Chondrocyte (in vitro differentiated cells): Measurements from ENCODE around the gene TBL2. TPM values are rescaled to one million over a fixed set of nuclear protein-coding genes. Genes with fewer than 3 reads are reported as not detected.

Experiments used
- DNase-seq: peaks from one replicate; pipeline ENCODE4 v3.0.0; 2021; ENCODE audit warnings: mixed read lengths, low spot score
- H3K27ac Mint-ChIP-seq: one replicate; pipeline ENCODE4 v1.8.0; 2021; ENCODE audit warnings: mild to moderate bottlenecking, moderate library complexity, mixed read lengths; ENCODE audit not compliant: unreplicated experiment
- H3K27me3 Mint-ChIP-seq: 2 replicates; pipeline ENCODE4 v1.8.0; 2021; ENCODE audit warnings: low read depth, mixed read lengths
- H3K36me3 Mint-ChIP-seq: 2 replicates; pipeline ENCODE4 v1.8.0; 2021; ENCODE audit warnings: low read depth, mixed read lengths
- H3K4me1 Mint-ChIP-seq: 2 replicates; pipeline ENCODE4 v1.8.0; 2021; ENCODE audit warnings: low read depth, mild to moderate bottlenecking, mixed read lengths
- H3K4me3 Mint-ChIP-seq: one replicate; pipeline ENCODE4 v1.8.0; 2021; ENCODE audit warnings: mild to moderate bottlenecking, moderate library complexity, mixed read lengths; ENCODE audit not compliant: unreplicated experiment
- H3K9me3 Mint-ChIP-seq: 2 replicates; pipeline ENCODE4 v1.8.0; 2021; ENCODE audit warnings: low read depth, mixed read lengths
- CTCF ChIP-seq: fragments of 200-600 bp; sonication (generic); IDR thresholded peaks from 2 replicates; pipeline ENCODE4 v1.5.0; 2021; ENCODE audit warnings: antibody characterized with exemption, mild to moderate bottlenecking, moderate library complexity
- total RNA-seq: library from RNA; stranded (reverse); gene quantifications from 3 replicates; pipeline ENCODE4 v1.2.1, GENCODE V29; 2021

TBL2 gene
- total RNA-seq, 1 donor from 2014 or later = 50.4 TPM

GRCh38 chr7:73518470-73518869 is 59.9 kb downstream of the TBL2 start:
- TF ChIP-seq CTCF = no peak
- H3K9me3 Mint-ChIP-seq = no peaks in the 10 kb centered on the region
- peaks cover 13% of the 10 kb centered on the region for H3K36me3 Mint-ChIP-seq
- peaks cover 57% of the 10 kb centered on the region for H3K4me1 Mint-ChIP-seq
- peak overlapping the region; percentile 65 for H3K27ac Mint-ChIP-seq
- peak overlapping the region; percentile 86 for H3K4me3 Mint-ChIP-seq
- DNase-seq = peak; percentile 37
- no peaks in the 10 kb centered on the region for H3K27me3 Mint-ChIP-seq

Other genes starting within 250 kb of the TBL2 start
- 2.2 to 4.5 TPM (median 4.3 TPM) in 3 replicates for gene FZD9, start 144.8 kb downstream of the TBL2 start, total RNA-seq
- gene BAZ1B, start 56.3 kb downstream of the TBL2 start, total RNA-seq = 64.9 to 74.9 TPM (median 65.5 TPM) in 3 replicates
- 35.7 to 40.2 TPM (median 39.7 TPM) in 3 replicates for gene BCL7B, start 20.9 kb downstream of the TBL2 start, total RNA-seq
- not detected in 3 replicates for gene MLXIPL, start 45.9 kb upstream of the TBL2 start, total RNA-seq
- gene VPS37D, start 89.3 kb upstream of the TBL2 start, total RNA-seq = 4.9 to 6.6 TPM (median 6.2 TPM) in 3 replicates
- gene DNAJC30, start 104.9 kb upstream of the TBL2 start, total RNA-seq = 9.5 to 15.2 TPM (median 10.2 TPM) in 3 replicates
- 39.2 to 43.4 TPM (median 42.6 TPM) in 3 replicates for gene BUD23, start 105.0 kb upstream of the TBL2 start, total RNA-seq
- gene STX1A, start 141.1 kb upstream of the TBL2 start, total RNA-seq = 19.1 to 33.5 TPM (median 20.9 TPM) in 3 replicates
- gene ABHD11, start 160.2 kb upstream of the TBL2 start, total RNA-seq = 11.2 to 15.3 TPM (median 15.0 TPM) in 3 replicates
- gene CLDN3, start 191.7 kb upstream of the TBL2 start, total RNA-seq = 0.32 TPM in 1 of 3 replicates, not detected in the others